K562 (cell line): ENCODE results near the gene MGAT4B. TPM values are rescaled to one million over a fixed set of nuclear protein-coding genes. Genes with fewer than 3 reads are reported as not detected.
A peak's percentile ranks its signal among the peaks of the same experiment; 100 is the strongest.

Experiments
- CXXC5 ChIP-seq: fragments of 250-450 bp; sonication (Bioruptor Pico); IDR thresholded peaks from 2 replicates; pipeline ENCODE4 v1.8.0; 2022; ENCODE audit warnings: inconsistent platforms, mild to moderate bottlenecking, moderate library complexity
- ELF1 ChIP-seq: fragments of 200-800 bp; sonication (Bioruptor generic); IDR thresholded peaks from 2 replicates; pipeline ENCODE4 v1.6.1; 2016; ENCODE audit warnings: missing genetic modification characterization, missing compliant biosample characterization
- KDM5B ChIP-seq: fragments of 200-600 bp; sonication (generic); IDR thresholded peaks from 2 replicates; pipeline ENCODE4 v1.6.1; 2012; ENCODE audit warnings: low read depth, mild to moderate bottlenecking, moderate library complexity, low read length, control low read depth, inconsistent platforms; ENCODE audit not compliant: insufficient replicate concordance
- RCOR1 ChIP-seq, 2 experiments: IDR thresholded peaks; 2 replicates each; pipeline ENCODE4 v1.6.1; 2012; ENCODE audit warnings: low read depth in 2 of 2, low read length in 2 of 2, borderline replicate concordance in 1 of 2, improper control_type of control experiment in 1 of 2
- SUPT5H ChIP-seq: fragments of 450-650 bp; IDR thresholded peaks from 2 replicates; pipeline ENCODE4 v1.6.1; 2016
- ZNF133 ChIP-seq: fragments of 250-450 bp; sonication (Bioruptor Pico); IDR thresholded peaks from 2 replicates; pipeline ENCODE4 v1.4.0; 2020; ENCODE audit warnings: mild to moderate bottlenecking
- ZNF561 ChIP-seq: fragments of 450-650 bp; formaldehyde crosslinking; conservative IDR thresholded peaks from 2 replicates; pipeline ENCODE4 v1.4.0; 2020; ENCODE audit warnings: mild to moderate bottlenecking, moderate library complexity
- polyA plus RNA-seq, 8 experiments: library from polyadenylated mRNA; depleted of rRNA in 4 of 8; stranded (reverse) in 5 of 8; unstranded in 3 of 8; fragments of >200 nt; fragmentation: Nextera tagmentation in 2 of 8; fragmentation: Illumina TruSeq in 1 of 8; extraction: Ambion mirVana in 2 of 8; extraction: Trizol in 1 of 8; gene quantifications; 2 replicates each; pipeline versions ENCODE4 v1.2.1 to v1.2.3, GENCODE V29; 2011 to 2014; ENCODE audit warnings: inconsistent platforms in 1 of 8, missing spikeins in 1 of 8
- total RNA-seq, 7 experiments: library from RNA; depleted of rRNA in 6 of 7; stranded (reverse); fragments of >200 nt in 6 of 7; fragmentation: Illumina TruSeq in 2 of 7; extraction: Trizol in 2 of 7; gene quantifications; 2 replicates each; pipeline versions ENCODE4 v1.2.1 to v1.2.3, GENCODE V29; 2011 to 2021; ENCODE audit warnings: low replicate concordance in 1 of 7
- TF ChIP-seq, protein P1 (sequence below): sonication (generic); formaldehyde crosslinking; IDR thresholded peaks from 2 replicates; pipeline ENCODE4 v1.8.1; 2022; ENCODE audit warnings: missing genetic modification reagents
- TF ChIP-seq, protein P2 (sequence below), 2 experiments: fragments of 450-650 bp; formaldehyde crosslinking in 1 of 2; IDR thresholded peaks; 2 replicates each; pipeline versions ENCODE4 v1.4.0 to v1.6.1; 2014 to 2020; ENCODE audit warnings: mild to moderate bottlenecking in 2 of 2, borderline replicate concordance in 1 of 2, low read depth in 1 of 2
- TF ChIP-seq, protein P3 (sequence below): fragments of 450-650 bp; conservative IDR thresholded peaks from 2 replicates; pipeline ENCODE4 v1.6.1; 2016; ENCODE audit warnings: missing genetic modification characterization, low read depth, mild to moderate bottlenecking, control low read depth, missing compliant biosample characterization
- TF ChIP-seq, protein P4 (sequence below): fragments of 200-800 bp; sonication (Bioruptor generic); IDR thresholded peaks from 2 replicates; pipeline ENCODE4 v1.6.1; 2017; ENCODE audit warnings: missing genetic modification characterization, missing compliant biosample characterization

The MGAT4B gene
- total and polyA plus RNA-seq, 9 of the 15 experiments (the other 6 are each of a cell fraction or from before 2014, with no cell fraction given) = 0.34 to 133 (median 75.4) TPM

DNA sequence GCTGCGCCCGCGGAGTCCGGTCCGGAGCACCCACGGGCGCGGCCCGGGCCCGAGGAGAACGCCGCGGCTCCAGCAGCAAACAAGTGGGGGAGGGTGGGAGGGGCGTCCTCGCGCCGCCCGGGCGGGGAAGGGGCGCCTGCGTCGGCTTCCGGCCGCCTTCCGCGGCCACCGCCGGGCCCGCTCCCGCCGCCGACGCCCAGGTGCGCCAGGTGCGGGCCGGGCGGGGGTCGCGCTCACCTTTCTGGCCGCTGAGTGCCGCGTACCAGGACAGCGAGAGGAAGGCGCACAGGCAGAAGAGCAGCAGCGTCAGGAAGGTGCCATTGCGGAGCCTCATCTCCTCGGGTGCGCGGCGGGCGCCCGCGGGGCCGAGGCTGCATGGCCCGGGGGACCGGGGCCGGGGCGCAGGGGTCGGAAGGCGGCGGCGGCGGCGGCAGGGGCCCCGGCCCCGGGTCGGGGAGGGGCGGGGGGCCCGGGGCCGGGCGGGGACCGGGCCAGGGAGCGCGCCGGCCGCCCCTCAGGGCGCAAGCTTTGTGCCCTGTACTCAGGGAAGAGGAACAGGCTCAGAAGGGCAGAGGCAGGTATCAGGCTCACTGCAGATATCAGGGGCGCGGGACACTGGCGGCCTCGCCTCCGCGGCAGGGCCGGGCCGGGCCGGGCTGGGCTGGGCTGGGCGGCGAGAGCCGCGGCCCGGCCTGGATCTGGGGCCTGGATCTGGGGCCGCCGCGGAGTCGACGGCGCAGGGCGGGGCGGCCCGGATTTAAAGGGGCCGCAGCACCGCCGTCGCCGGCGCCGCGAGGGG, at the start of gene MGAT4B (continued):
- TF ChIP-seq, protein P1, sequence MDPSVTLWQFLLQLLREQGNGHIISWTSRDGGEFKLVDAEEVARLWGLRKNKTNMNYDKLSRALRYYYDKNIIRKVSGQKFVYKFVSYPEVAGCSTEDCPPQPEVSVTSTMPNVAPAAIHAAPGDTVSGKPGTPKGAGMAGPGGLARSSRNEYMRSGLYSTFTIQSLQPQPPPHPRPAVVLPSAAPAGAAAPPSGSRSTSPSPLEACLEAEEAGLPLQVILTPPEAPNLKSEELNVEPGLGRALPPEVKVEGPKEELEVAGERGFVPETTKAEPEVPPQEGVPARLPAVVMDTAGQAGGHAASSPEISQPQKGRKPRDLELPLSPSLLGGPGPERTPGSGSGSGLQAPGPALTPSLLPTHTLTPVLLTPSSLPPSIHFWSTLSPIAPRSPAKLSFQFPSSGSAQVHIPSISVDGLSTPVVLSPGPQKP (CRISPR knock-in tag) = no peak
- TF ChIP-seq, protein P2, sequence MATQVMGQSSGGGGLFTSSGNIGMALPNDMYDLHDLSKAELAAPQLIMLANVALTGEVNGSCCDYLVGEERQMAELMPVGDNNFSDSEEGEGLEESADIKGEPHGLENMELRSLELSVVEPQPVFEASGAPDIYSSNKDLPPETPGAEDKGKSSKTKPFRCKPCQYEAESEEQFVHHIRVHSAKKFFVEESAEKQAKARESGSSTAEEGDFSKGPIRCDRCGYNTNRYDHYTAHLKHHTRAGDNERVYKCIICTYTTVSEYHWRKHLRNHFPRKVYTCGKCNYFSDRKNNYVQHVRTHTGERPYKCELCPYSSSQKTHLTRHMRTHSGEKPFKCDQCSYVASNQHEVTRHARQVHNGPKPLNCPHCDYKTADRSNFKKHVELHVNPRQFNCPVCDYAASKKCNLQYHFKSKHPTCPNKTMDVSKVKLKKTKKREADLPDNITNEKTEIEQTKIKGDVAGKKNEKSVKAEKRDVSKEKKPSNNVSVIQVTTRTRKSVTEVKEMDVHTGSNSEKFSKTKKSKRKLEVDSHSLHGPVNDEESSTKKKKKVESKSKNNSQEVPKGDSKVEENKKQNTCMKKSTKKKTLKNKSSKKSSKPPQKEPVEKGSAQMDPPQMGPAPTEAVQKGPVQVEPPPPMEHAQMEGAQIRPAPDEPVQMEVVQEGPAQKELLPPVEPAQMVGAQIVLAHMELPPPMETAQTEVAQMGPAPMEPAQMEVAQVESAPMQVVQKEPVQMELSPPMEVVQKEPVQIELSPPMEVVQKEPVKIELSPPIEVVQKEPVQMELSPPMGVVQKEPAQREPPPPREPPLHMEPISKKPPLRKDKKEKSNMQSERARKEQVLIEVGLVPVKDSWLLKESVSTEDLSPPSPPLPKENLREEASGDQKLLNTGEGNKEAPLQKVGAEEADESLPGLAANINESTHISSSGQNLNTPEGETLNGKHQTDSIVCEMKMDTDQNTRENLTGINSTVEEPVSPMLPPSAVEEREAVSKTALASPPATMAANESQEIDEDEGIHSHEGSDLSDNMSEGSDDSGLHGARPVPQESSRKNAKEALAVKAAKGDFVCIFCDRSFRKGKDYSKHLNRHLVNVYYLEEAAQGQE (IDR thresholded peaks at IDR 0.05; ENCODE audit: borderline replicate concordance) = peak; percentile 59
- TF ChIP-seq, protein P2 (CRISPR knock-in tag; IDR thresholded peaks at IDR 0.05; ENCODE audit: low read depth) = no peak
- peak; percentile 53; the same call in 1 of the 2 replicates for TF ChIP-seq ELF1 (tag)
- peak; percentile 97 for TF ChIP-seq CXXC5 (CRISPR knock-in tag)
- TF ChIP-seq KDM5B = no peak
- TF ChIP-seq SUPT5H = no peak
- no peak for TF ChIP-seq ZNF561 (CRISPR knock-in tag)
- TF ChIP-seq, protein P3, sequence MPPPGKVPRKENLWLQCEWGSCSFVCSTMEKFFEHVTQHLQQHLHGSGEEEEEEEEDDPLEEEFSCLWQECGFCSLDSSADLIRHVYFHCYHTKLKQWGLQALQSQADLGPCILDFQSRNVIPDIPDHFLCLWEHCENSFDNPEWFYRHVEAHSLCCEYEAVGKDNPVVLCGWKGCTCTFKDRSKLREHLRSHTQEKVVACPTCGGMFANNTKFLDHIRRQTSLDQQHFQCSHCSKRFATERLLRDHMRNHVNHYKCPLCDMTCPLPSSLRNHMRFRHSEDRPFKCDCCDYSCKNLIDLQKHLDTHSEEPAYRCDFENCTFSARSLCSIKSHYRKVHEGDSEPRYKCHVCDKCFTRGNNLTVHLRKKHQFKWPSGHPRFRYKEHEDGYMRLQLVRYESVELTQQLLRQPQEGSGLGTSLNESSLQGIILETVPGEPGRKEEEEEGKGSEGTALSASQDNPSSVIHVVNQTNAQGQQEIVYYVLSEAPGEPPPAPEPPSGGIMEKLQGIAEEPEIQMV (tag) = no peak
- TF ChIP-seq, protein P4, sequence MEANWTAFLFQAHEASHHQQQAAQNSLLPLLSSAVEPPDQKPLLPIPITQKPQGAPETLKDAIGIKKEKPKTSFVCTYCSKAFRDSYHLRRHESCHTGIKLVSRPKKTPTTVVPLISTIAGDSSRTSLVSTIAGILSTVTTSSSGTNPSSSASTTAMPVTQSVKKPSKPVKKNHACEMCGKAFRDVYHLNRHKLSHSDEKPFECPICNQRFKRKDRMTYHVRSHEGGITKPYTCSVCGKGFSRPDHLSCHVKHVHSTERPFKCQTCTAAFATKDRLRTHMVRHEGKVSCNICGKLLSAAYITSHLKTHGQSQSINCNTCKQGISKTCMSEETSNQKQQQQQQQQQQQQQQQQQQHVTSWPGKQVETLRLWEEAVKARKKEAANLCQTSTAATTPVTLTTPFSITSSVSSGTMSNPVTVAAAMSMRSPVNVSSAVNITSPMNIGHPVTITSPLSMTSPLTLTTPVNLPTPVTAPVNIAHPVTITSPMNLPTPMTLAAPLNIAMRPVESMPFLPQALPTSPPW = peak; percentile 94
- TF ChIP-seq RCOR1 (IDR thresholded peaks at IDR 0.05; ENCODE audit: borderline replicate concordance in 1 of 2, low read depth in 2 of 2, low read length in 2 of 2) = peak in 1 of 2 experiments; percentile 71; a peak in 1 of 4 replicates
- no peak for TF ChIP-seq ZNF133 (CRISPR knock-in tag)
